HCT116 (cell line): ENCODE results near the gene PPARGC1A. TPM values are rescaled to one million over a fixed set of nuclear protein-coding genes. Genes with fewer than 3 reads are reported as not detected.

Source experiments
- ATAC-seq: fragments of 200-7000 bp; cut with Tn5 transposase; 2 replicates; pipeline ENCODE4 v1.9.1; 2020; ENCODE audit warnings: mild to moderate bottlenecking, moderate library complexity
- BruUV-seq: library from RNA; stranded (reverse); fragments of 400-500 nt; replicated peaks from 2 replicates; lab custom pipeline; 2021; lab: Mats Ljungman, UMichigan
- CTCF ChIA-PET: fragments of 300-600 bp; sonication (Branson Sonifier 250); formaldehyde crosslinking; loops from one replicate; lab custom pipeline; 2021; ENCODE audit warnings: antibody characterized with exemption; lab: Charles Lee
- POLR2A ChIA-PET: fragments of 300-600, 350-600 bp; sonication (Branson Sonifier 250); formaldehyde crosslinking; loops from one replicate; lab custom pipeline; 2021; ENCODE audit warnings: antibody characterized with exemption; lab: Charles Lee
- RAD21 ChIA-PET, 2 experiments: fragments of 300-600 bp; sonication (Branson Sonifier 250); formaldehyde crosslinking; loops; one replicate each; lab custom pipeline; 2023; ENCODE audit warnings: low total read pairs in 2 of 2; ENCODE audit not compliant: uncharacterized antibody in 2 of 2, unreplicated experiment in 2 of 2, low non-redundant PET in 1 of 2; lab: Charles Lee
- DNase-seq: peaks from one replicate; pipeline ENCODE4 v3.0.0-alpha.2; 2010; ENCODE audit warnings: low read depth, low spot score
- H2AFZ ChIP-seq: fragments of 200-600 bp; shearing (Covaris generic), sonication (generic); 2 replicates; pipeline ENCODE4 v1.6.1; 2017; ENCODE audit warnings: low read depth, mixed run types, mixed read lengths, antibody characterized with exemption, low read length; ENCODE audit not compliant: poor library complexity, severe bottlenecking
- H3K27ac ChIP-seq: 2 replicates; pipeline ENCODE4 v1.5.1; 2012; ENCODE audit warnings: low read depth, low read length
- H3K27me3 ChIP-seq: fragments of 200-600 bp; sonication (generic); 2 replicates; pipeline ENCODE4 v1.6.1; 2016; ENCODE audit warnings: mixed run types, low read length, mixed read lengths; ENCODE audit not compliant: insufficient read depth
- H3K36me3 ChIP-seq, 2 experiments: fragments of 200-500 bp in 1 of 2; fragments of 200-600 bp in 1 of 2; sonication (Bioruptor generic) in 1 of 2; sonication (generic) in 1 of 2; 2 replicates each; pipeline versions ENCODE4 v1.5.1 to v1.6.1; 2014 to 2016; ENCODE audit warnings: low read length in 2 of 2, inconsistent platforms in 1 of 2, mixed read lengths in 1 of 2, mixed run types in 1 of 2; ENCODE audit not compliant: insufficient read depth in 2 of 2, control insufficient read depth in 1 of 2
- H3K4me1 ChIP-seq, 2 experiments: fragments of 200-600 bp in 1 of 2; sonication (generic) in 1 of 2; 2 replicates each; pipeline versions ENCODE4 v1.5.1 to v1.6.1; 2012 to 2017; ENCODE audit warnings: low read length in 2 of 2, inconsistent platforms in 1 of 2, mild to moderate bottlenecking in 1 of 2, mixed read lengths in 1 of 2, mixed run types in 1 of 2, moderate library complexity in 1 of 2; ENCODE audit not compliant: insufficient read depth in 2 of 2, control insufficient read depth in 1 of 2
- H3K4me2 ChIP-seq: fragments of 200-600 bp; sonication (generic); 2 replicates; pipeline ENCODE4 v1.6.1; 2017; ENCODE audit warnings: mixed run types, low read length, mixed read lengths
- H3K4me3 ChIP-seq, 2 experiments: fragments of 200-600 bp in 1 of 2; sonication (generic) in 1 of 2; replicated peaks in 1 of 2; 2 replicates each; pipeline ENCODE4 v1.5.1; 2011 to 2016; ENCODE audit warnings: low read length in 2 of 2, control low read depth in 1 of 2, low read depth in 1 of 2, mild to moderate bottlenecking in 1 of 2, mixed read lengths in 1 of 2, mixed run types in 1 of 2
- H3K79me2 ChIP-seq: fragments of 200-600 bp; sonication (generic); 2 replicates; pipeline ENCODE4 v1.6.1; 2017; ENCODE audit warnings: mild to moderate bottlenecking, mixed run types, low read length, moderate library complexity, mixed read lengths; ENCODE audit not compliant: insufficient read depth
- H3K9ac ChIP-seq: fragments of 200-600 bp; sonication (generic); 2 replicates; pipeline ENCODE4 v1.6.1; 2016; ENCODE audit warnings: low read length, mixed read lengths
- H3K9me2 ChIP-seq: fragments of 200-600 bp; sonication (generic), shearing (Covaris generic); 2 replicates; pipeline ENCODE4 v1.6.1; 2017; ENCODE audit warnings: mixed run types, mild to moderate bottlenecking, moderate library complexity; ENCODE audit not compliant: insufficient read depth
- H3K9me3 ChIP-seq, 2 experiments: fragments of 200-500 bp in 1 of 2; fragments of 200-600 bp in 1 of 2; sonication (Bioruptor generic) in 1 of 2; sonication (generic) in 1 of 2; 2 replicates each; pipeline ENCODE4 v1.6.1; 2014 to 2017; ENCODE audit warnings: low read length in 2 of 2, mixed read lengths in 2 of 2, inconsistent platforms in 1 of 2, low read depth in 1 of 2, mild to moderate bottlenecking in 1 of 2, mixed run types in 1 of 2, moderate library complexity in 1 of 2; ENCODE audit not compliant: control insufficient read depth in 1 of 2, insufficient read depth in 1 of 2
- H4K20me1 ChIP-seq: fragments of 200-600 bp; sonication (generic), shearing (Covaris generic); 2 replicates; pipeline ENCODE4 v1.6.1; 2017; ENCODE audit warnings: mixed run types, mild to moderate bottlenecking, moderate library complexity; ENCODE audit not compliant: insufficient read depth
- EGR1 ChIP-seq: IDR thresholded peaks from 2 replicates; pipeline ENCODE4 v1.6.1; 2012; ENCODE audit warnings: low read depth
- EZH2phosphoT487 ChIP-seq: fragments of 200-600 bp; IDR thresholded peaks from 2 replicates; pipeline ENCODE4 v1.6.1; 2018; ENCODE audit warnings: antibody characterized with exemption, borderline replicate concordance
- FOSL1 ChIP-seq: IDR thresholded peaks from 2 replicates; pipeline ENCODE4 v1.6.1; 2012; ENCODE audit warnings: low read depth
- JUND ChIP-seq: IDR thresholded peaks from 2 replicates; pipeline ENCODE4 v1.6.1; 2012
- RAD21 ChIP-seq: IDR thresholded peaks from 2 replicates; pipeline ENCODE4 v1.6.1; 2012; ENCODE audit warnings: low read depth, mild to moderate bottlenecking
- SIN3A ChIP-seq: IDR thresholded peaks from 2 replicates; pipeline ENCODE4 v1.6.1; 2012; ENCODE audit warnings: low read depth
- YY1 ChIP-seq: IDR thresholded peaks from 2 replicates; pipeline ENCODE4 v1.6.1; 2011; ENCODE audit warnings: low read length, low read depth, moderate library complexity, mild to moderate bottlenecking; ENCODE audit not compliant: insufficient replicate concordance; ENCODE audit errors: extremely low read depth
- ZNF274 ChIP-seq: fragments of 200-500 bp; sonication (Bioruptor generic); IDR thresholded peaks from 2 replicates; pipeline ENCODE4 v1.6.1; 2014; ENCODE audit warnings: mild to moderate bottlenecking, low read depth, low read length, inconsistent platforms
- intact Hi-C: fragments of 100-400 bp; cut with micrococcal nuclease; formaldehyde crosslinking; loops from 2 replicates; pipeline ENCODE4 v1.10.0; 2022
- total RNA-seq: library from RNA; stranded (reverse); gene quantifications from one replicate; pipeline ENCODE4 v1.2.1, GENCODE V29; 2021; ENCODE audit not compliant: unreplicated experiment
- TF ChIP-seq, protein P1 (sequence below): IDR thresholded peaks from 2 replicates; pipeline ENCODE4 v1.6.1; 2012
- TF ChIP-seq, protein P2 (sequence below): IDR thresholded peaks from 2 replicates; pipeline ENCODE4 v1.6.1; 2011; ENCODE audit warnings: mild to moderate bottlenecking, low read length, moderate library complexity; ENCODE audit not compliant: insufficient replicate concordance; ENCODE audit errors: extremely low read depth

PPARGC1A gene
- total RNA-seq, 1 experiment from 2014 or later: not detected

DNA sequence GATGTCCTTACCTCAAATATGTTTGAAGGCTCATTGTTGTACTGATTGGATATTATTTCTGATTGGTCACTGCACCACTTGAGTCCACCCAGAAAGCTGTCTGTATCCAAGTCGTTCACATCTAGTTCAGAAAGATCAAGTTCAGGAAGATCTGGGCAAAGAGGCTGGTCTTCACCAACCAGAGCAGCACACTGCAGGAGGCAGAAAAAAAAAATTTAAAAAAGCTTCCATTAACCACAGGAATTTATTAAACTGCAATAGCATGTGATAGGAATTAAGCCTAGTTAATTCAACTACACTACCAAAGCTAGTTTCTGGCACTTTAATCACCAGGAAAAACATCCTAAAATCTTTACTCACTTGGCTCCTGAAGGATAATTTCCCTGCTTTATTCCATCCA is 5.1 kb downstream of the PPARGC1A start:
- no peak overlapping the region for H3K4me3 ChIP-seq
- H3K4me1 ChIP-seq: no peaks in the 10 kb centered on the region
- no peak overlapping the region for H3K9ac ChIP-seq
- no peak overlapping the region for H3K4me2 ChIP-seq
- no peaks in the 10 kb centered on the region for H3K27me3 ChIP-seq
- ATAC-seq: no peak
- H2AFZ ChIP-seq: no peak overlapping the region
- no peaks in the 10 kb centered on the region for H3K36me3 ChIP-seq
- TF ChIP-seq EGR1: no peak
- TF ChIP-seq FOSL1: no peak
- TF ChIP-seq, protein P1, sequence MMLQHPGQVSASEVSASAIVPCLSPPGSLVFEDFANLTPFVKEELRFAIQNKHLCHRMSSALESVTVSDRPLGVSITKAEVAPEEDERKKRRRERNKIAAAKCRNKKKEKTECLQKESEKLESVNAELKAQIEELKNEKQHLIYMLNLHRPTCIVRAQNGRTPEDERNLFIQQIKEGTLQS: no peak
- TF ChIP-seq ZNF274: no peak
- TF ChIP-seq SIN3A: no peak
- TF ChIP-seq EZH2phosphoT487: no peak
- no peak for TF ChIP-seq RAD21
- TF ChIP-seq, protein P2, sequence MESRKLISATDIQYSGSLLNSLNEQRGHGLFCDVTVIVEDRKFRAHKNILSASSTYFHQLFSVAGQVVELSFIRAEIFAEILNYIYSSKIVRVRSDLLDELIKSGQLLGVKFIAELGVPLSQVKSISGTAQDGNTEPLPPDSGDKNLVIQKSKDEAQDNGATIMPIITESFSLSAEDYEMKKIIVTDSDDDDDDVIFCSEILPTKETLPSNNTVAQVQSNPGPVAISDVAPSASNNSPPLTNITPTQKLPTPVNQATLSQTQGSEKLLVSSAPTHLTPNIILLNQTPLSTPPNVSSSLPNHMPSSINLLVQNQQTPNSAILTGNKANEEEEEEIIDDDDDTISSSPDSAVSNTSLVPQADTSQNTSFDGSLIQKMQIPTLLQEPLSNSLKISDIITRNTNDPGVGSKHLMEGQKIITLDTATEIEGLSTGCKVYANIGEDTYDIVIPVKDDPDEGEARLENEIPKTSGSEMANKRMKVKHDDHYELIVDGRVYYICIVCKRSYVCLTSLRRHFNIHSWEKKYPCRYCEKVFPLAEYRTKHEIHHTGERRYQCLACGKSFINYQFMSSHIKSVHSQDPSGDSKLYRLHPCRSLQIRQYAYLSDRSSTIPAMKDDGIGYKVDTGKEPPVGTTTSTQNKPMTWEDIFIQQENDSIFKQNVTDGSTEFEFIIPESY: no peak
- TF ChIP-seq YY1: no peak
- no peak for TF ChIP-seq JUND
- H3K9me3 ChIP-seq: peaks cover 0 to 11% of the 10 kb centered on the region in 2 experiments; a peak in 2 of 4 replicates
- no peaks in the 10 kb centered on the region for H4K20me1 ChIP-seq
- no peaks in the 10 kb centered on the region for H3K79me2 ChIP-seq
- intact Hi-C loops: no loop called here
- H3K9me2 ChIP-seq: no peaks in the 10 kb centered on the region
- no peak for DNase-seq
- ChIA-PET CTCF (no interaction called here), RAD21 (no interaction called here), POLR2A (no interaction called here)
- no peak overlapping the region for H3K27ac ChIP-seq
- no TSS peak for BruUV-seq
